Measurements from ENCODE around the gene C11orf65.

Gene C11orf65

GRCh38 chr11:108500721-108501120, 33.4 kb upstream of the C11orf65 start:
- POLR2A ChIA-PET, result no interaction called here
- Histone ChIP-seq H3K27ac (ENCODE audit: insufficient read depth in 1 of 2, low read depth in 1 of 2, low read length in 2 of 2, poor library complexity in 1 of 2, severe bottlenecking in 2 of 2) (no peak overlapping the region), H3K9me3 (ENCODE audit: control extremely low read depth in 1 of 5, control insufficient read depth in 4 of 5, insufficient read depth in 2 of 5, low read depth in 1 of 5, low read length in 4 of 5) (no peaks in the 10 kb centered on the region), H3K4me1 (ENCODE audit: control extremely low read depth in 1 of 4, control insufficient read depth in 4 of 4, insufficient read depth in 4 of 4, low read length in 3 of 4) (peaks cover 0 to 20% (median 10%) of the 10 kb centered on the region in 4 experiments), H3K4me3 (ENCODE audit: control insufficient read depth in 1 of 7, extremely low read depth in 1 of 7, insufficient read depth in 4 of 7, low read depth in 2 of 7, low read length in 6 of 7) (no peak overlapping the region), H3K27me3 (replicated peaks in 2 of 5; ENCODE audit: control insufficient read depth in 4 of 5, insufficient read depth in 5 of 5, low read length in 4 of 5) (no peaks in the 10 kb centered on the region), H3K36me3 (ENCODE audit: control insufficient read depth in 4 of 4, insufficient read depth in 4 of 4, low read length in 3 of 4) (no peaks in the 10 kb centered on the region)
- DNase-seq, result no peak
- CTCF ChIA-PET, result no interaction called here
- WGBS (ENCODE audit: insufficient coverage), result 50% methylated on average over 1 of the region's 2 CpGs

GRCh38 chr11:108500169-108500568, 32.8 kb upstream of the C11orf65 start:
- H3K27ac ChIP-seq (ENCODE audit: insufficient read depth in 1 of 2, low read depth in 1 of 2, low read length in 2 of 2, poor library complexity in 1 of 2, severe bottlenecking in 2 of 2), result no peak overlapping the region
- H3K9me3 ChIP-seq (ENCODE audit: control extremely low read depth in 1 of 5, control insufficient read depth in 4 of 5, insufficient read depth in 2 of 5, low read depth in 1 of 5, low read length in 4 of 5), result no peaks in the 10 kb centered on the region
- WGBS (ENCODE audit: insufficient coverage), result 100% methylated on average over 2 of the region's 4 CpGs
- CTCF ChIA-PET, result no interaction called here
- no peaks in the 10 kb centered on the region for H3K36me3 ChIP-seq (ENCODE audit: control insufficient read depth in 4 of 4, insufficient read depth in 4 of 4, low read length in 3 of 4)
- DNase-seq, result no peak
- no peaks in the 10 kb centered on the region for H3K27me3 ChIP-seq (replicated peaks in 2 of 5; ENCODE audit: control insufficient read depth in 4 of 5, insufficient read depth in 5 of 5, low read length in 4 of 5)
- H3K4me1 ChIP-seq (ENCODE audit: control extremely low read depth in 1 of 4, control insufficient read depth in 4 of 4, insufficient read depth in 4 of 4, low read length in 3 of 4), result peaks cover 0 to 20% (median 10%) of the 10 kb centered on the region in 4 experiments
- no peak overlapping the region for H3K4me3 ChIP-seq (ENCODE audit: control insufficient read depth in 1 of 7, extremely low read depth in 1 of 7, insufficient read depth in 4 of 7, low read depth in 2 of 7, low read length in 6 of 7)
- POLR2A ChIA-PET, result no interaction called here

GRCh38 chr11:108498816-108499408, 31.6 kb upstream of the C11orf65 start:
- Histone ChIP-seq H3K36me3 (ENCODE audit: control insufficient read depth in 4 of 4, insufficient read depth in 4 of 4, low read length in 3 of 4) (peaks cover 0 to 7% (median 0%) of the 10 kb centered on the region in 4 experiments), H3K4me1 (ENCODE audit: control extremely low read depth in 1 of 4, control insufficient read depth in 4 of 4, insufficient read depth in 4 of 4, low read length in 3 of 4) (peaks cover 0 to 20% (median 10%) of the 10 kb centered on the region in 4 experiments), H3K27me3 (replicated peaks in 2 of 5; ENCODE audit: control insufficient read depth in 4 of 5, insufficient read depth in 5 of 5, low read length in 4 of 5) (no peaks in the 10 kb centered on the region), H3K27ac (ENCODE audit: insufficient read depth in 1 of 2, low read depth in 1 of 2, low read length in 2 of 2, poor library complexity in 1 of 2, severe bottlenecking in 2 of 2) (peak overlapping the region in 1 of 2 experiments; percentile 88), H3K4me3 (ENCODE audit: control insufficient read depth in 1 of 7, extremely low read depth in 1 of 7, insufficient read depth in 4 of 7, low read depth in 2 of 7, low read length in 6 of 7) (peak overlapping the region; percentile 39 to 87 (median 75)), H3K9me3 (ENCODE audit: control extremely low read depth in 1 of 5, control insufficient read depth in 4 of 5, insufficient read depth in 2 of 5, low read depth in 1 of 5, low read length in 4 of 5) (no peaks in the 10 kb centered on the region)
- CTCF ChIA-PET, result no interaction called here
- 84% methylated on average over 20 of the region's 29 CpGs for WGBS (ENCODE audit: insufficient coverage)
- POLR2A ChIA-PET, result interaction anchor here (0.5 kb wide), 1 partner anchor 31 kb away, joined by 5 read pairs; no protein-coding TSS in a partner anchor
- DNase-seq, result no peak

- WGBS (ENCODE audit: insufficient coverage), result 0% methylated on average over 76 of the region's 84 CpGs
- Histone ChIP-seq H3K9me3 (ENCODE audit: control extremely low read depth in 1 of 5, control insufficient read depth in 4 of 5, insufficient read depth in 2 of 5, low read depth in 1 of 5, low read length in 4 of 5) (no peaks in the 10 kb centered on the region), H3K4me1 (ENCODE audit: control extremely low read depth in 1 of 4, control insufficient read depth in 4 of 4, insufficient read depth in 4 of 4, low read length in 3 of 4) (peaks cover 0 to 20% (median 10%) of the 10 kb centered on the region in 4 experiments), H3K27me3 (replicated peaks in 2 of 5; ENCODE audit: control insufficient read depth in 4 of 5, insufficient read depth in 5 of 5, low read length in 4 of 5) (no peaks in the 10 kb centered on the region), H3K27ac (ENCODE audit: insufficient read depth in 1 of 2, low read depth in 1 of 2, low read length in 2 of 2, poor library complexity in 1 of 2, severe bottlenecking in 2 of 2) (peak within 1 kb of the TSS; percentile 67 to 88), H3K4me3 (ENCODE audit: control insufficient read depth in 1 of 7, extremely low read depth in 1 of 7, insufficient read depth in 4 of 7, low read depth in 2 of 7, low read length in 6 of 7) (peak within 1 kb of the TSS; percentile 57 to 87 (median 75)), H3K36me3 (ENCODE audit: control insufficient read depth in 4 of 4, insufficient read depth in 4 of 4, low read length in 3 of 4) (peaks cover 0 to 7% (median 0%) of the 10 kb centered on the region in 4 experiments)
- peak; percentile 38 to 72 (median 60) for DNase-seq
- ChIA-PET CTCF (interaction anchor here (1.2 kb wide), 1 partner anchor 17 kb away, joined by 4 read pairs; no protein-coding TSS in a partner anchor), POLR2A (interaction anchor here (0.5 kb wide), 1 partner anchor 32 kb away, joined by 5 read pairs; no protein-coding TSS in a partner anchor)
These were observed 30.9 kb upstream of the C11orf65 start, which contains the start of gene POGLUT3 for GRCh38 chr11:108498046-108498815. TSS of gene POGLUT3 (minus strand) at chr11:108498384. CDS start at chr11:108498366, 18 bp downstream.

- Histone ChIP-seq H3K27ac (ENCODE audit: insufficient read depth in 1 of 2, low read depth in 1 of 2, low read length in 2 of 2, poor library complexity in 1 of 2, severe bottlenecking in 2 of 2) (peak overlapping the region; percentile 67 to 88), H3K27me3 (replicated peaks in 2 of 5; ENCODE audit: control insufficient read depth in 4 of 5, insufficient read depth in 5 of 5, low read length in 4 of 5) (no peaks in the 10 kb centered on the region), H3K4me3 (ENCODE audit: control insufficient read depth in 1 of 7, extremely low read depth in 1 of 7, insufficient read depth in 4 of 7, low read depth in 2 of 7, low read length in 6 of 7) (peak overlapping the region; percentile 57 to 87 (median 75)), H3K4me1 (ENCODE audit: control extremely low read depth in 1 of 4, control insufficient read depth in 4 of 4, insufficient read depth in 4 of 4, low read length in 3 of 4) (peaks cover 0 to 20% (median 10%) of the 10 kb centered on the region in 4 experiments), H3K36me3 (ENCODE audit: control insufficient read depth in 4 of 4, insufficient read depth in 4 of 4, low read length in 3 of 4) (peaks cover 0 to 7% (median 0%) of the 10 kb centered on the region in 4 experiments), H3K9me3 (ENCODE audit: control extremely low read depth in 1 of 5, control insufficient read depth in 4 of 5, insufficient read depth in 2 of 5, low read depth in 1 of 5, low read length in 4 of 5) (no peaks in the 10 kb centered on the region)
- 3% methylated on average over 19 of the region's 30 CpGs for WGBS (ENCODE audit: insufficient coverage)
- peak; percentile 97 to 98 (median 98) for DNase-seq
- ChIA-PET POLR2A (no interaction called here), CTCF (interaction anchor here (1.2 kb wide), 1 partner anchor 16 kb away, joined by 4 read pairs; no protein-coding TSS in a partner anchor)
These were observed 30.2 kb upstream of the C11orf65 start for GRCh38 chr11:108497317-108498045.

- Histone ChIP-seq H3K4me3 (ENCODE audit: control insufficient read depth in 1 of 7, extremely low read depth in 1 of 7, insufficient read depth in 4 of 7, low read depth in 2 of 7, low read length in 6 of 7) (peak overlapping the region in 6 of 7 experiments; percentile 60 to 87 (median 80)), H3K27ac (ENCODE audit: insufficient read depth in 1 of 2, low read depth in 1 of 2, low read length in 2 of 2, poor library complexity in 1 of 2, severe bottlenecking in 2 of 2) (peak overlapping the region; percentile 67 to 88), H3K9me3 (ENCODE audit: control extremely low read depth in 1 of 5, control insufficient read depth in 4 of 5, insufficient read depth in 2 of 5, low read depth in 1 of 5, low read length in 4 of 5) (no peaks in the 10 kb centered on the region), H3K36me3 (ENCODE audit: control insufficient read depth in 4 of 4, insufficient read depth in 4 of 4, low read length in 3 of 4) (peaks cover 0 to 7% (median 0%) of the 10 kb centered on the region in 4 experiments), H3K27me3 (replicated peaks in 2 of 5; ENCODE audit: control insufficient read depth in 4 of 5, insufficient read depth in 5 of 5, low read length in 4 of 5) (no peaks in the 10 kb centered on the region), H3K4me1 (ENCODE audit: control extremely low read depth in 1 of 4, control insufficient read depth in 4 of 4, insufficient read depth in 4 of 4, low read length in 3 of 4) (peaks cover 0 to 20% (median 10%) of the 10 kb centered on the region in 4 experiments)
- 95% methylated on average over 7 of the region's 7 CpGs for WGBS (ENCODE audit: insufficient coverage)
- ChIA-PET CTCF (interaction anchor here (0.6 to 0.8 kb wide), 2 partner anchors 24 to 32 kb away, joined by 3 read pairs; no protein-coding TSS in a partner anchor), POLR2A (no interaction called here)
- DNase-seq, result peak in 1 of 3 donors; percentile 1
These were observed 29.4 kb upstream of the C11orf65 start for GRCh38 chr11:108496643-108497256.
